CD4-positive, alpha-beta T cell (primary cell): ENCODE results near the gene EMILIN3. TPM values are rescaled to one million over a fixed set of nuclear protein-coding genes. Genes with fewer than 3 reads are reported as not detected.

Source experiments
- ATAC-seq: fragments of 200-7000 bp; cut with Tn5 transposase; one replicate; pipeline ENCODE4 v1.10.0; 2022; ENCODE audit warnings: mild to moderate bottlenecking; ENCODE audit not compliant: poor library complexity
- CTCF ChIA-PET: fragments of 350-600 bp; sonication (Branson Sonifier 250); formaldehyde crosslinking; loops from one replicate; lab custom pipeline; 2021; ENCODE audit warnings: antibody characterized with exemption, inconsistent platforms; lab: Charles Lee
- POLR2A ChIA-PET: fragments of 350-600 bp; sonication (Branson Sonifier 250); formaldehyde crosslinking; loops from one replicate; lab custom pipeline; 2021; ENCODE audit warnings: antibody characterized with exemption, inconsistent platforms; lab: Charles Lee
- DNase-seq, 14 experiments: peaks; one replicate each; pipeline ENCODE4 v3.0.0-alpha.2; 2013 to 2020; ENCODE audit warnings: mixed read lengths in 2 of 14
- H3K27ac ChIP-seq, 2 donors: one replicate each; pipeline versions ENCODE4 v1.5.1 to v1.7.0; 2013; ENCODE audit warnings: low read length in 2 of 2, low read depth in 1 of 2, mild to moderate bottlenecking in 1 of 2
- H3K27me3 ChIP-seq, 2 experiments: 1 replicate in 1 of 2; 2 replicates in 1 of 2; pipeline versions ENCODE4 v1.6.1 to v1.7.0; 2013; ENCODE audit warnings: low read length in 2 of 2, control low read depth in 1 of 2, mild to moderate bottlenecking in 1 of 2, moderate library complexity in 1 of 2; ENCODE audit not compliant: insufficient read depth in 2 of 2, control insufficient read depth in 1 of 2
- H3K36me3 ChIP-seq: one replicate; pipeline ENCODE4 v1.6.1; 2013; ENCODE audit warnings: low read length, control low read depth; ENCODE audit not compliant: insufficient read depth
- H3K4me1 ChIP-seq: one replicate; pipeline ENCODE4 v1.6.1; 2013; ENCODE audit warnings: low read length, control low read depth; ENCODE audit not compliant: insufficient read depth
- H3K4me3 ChIP-seq: one replicate; pipeline ENCODE4 v1.5.1; 2013; ENCODE audit warnings: mild to moderate bottlenecking, low read length, moderate library complexity
- H3K9me3 ChIP-seq, 2 experiments: 1 replicate in 1 of 2; 2 replicates in 1 of 2; pipeline versions ENCODE4 v1.6.1 to v1.7.0; 2013; ENCODE audit warnings: low read length in 2 of 2, mild to moderate bottlenecking in 2 of 2, control low read depth in 1 of 2, moderate library complexity in 1 of 2; ENCODE audit not compliant: control insufficient read depth in 1 of 2, insufficient read depth in 1 of 2
- H3K27ac Mint-ChIP-seq: one replicate; pipeline ENCODE4 v1.8.0; 2020; ENCODE audit warnings: mixed read lengths
- H3K27me3 Mint-ChIP-seq: one replicate; pipeline ENCODE4 v1.8.0; 2021; ENCODE audit warnings: mixed read lengths
- H3K36me3 Mint-ChIP-seq: one replicate; pipeline ENCODE4 v1.8.0; 2021; ENCODE audit warnings: low read depth, mixed read lengths
- H3K4me1 Mint-ChIP-seq: one replicate; pipeline ENCODE4 v1.8.0; 2021; ENCODE audit warnings: low read depth, mixed read lengths
- H3K4me3 Mint-ChIP-seq: one replicate; pipeline ENCODE4 v1.8.0; 2020; ENCODE audit warnings: mild to moderate bottlenecking, mixed read lengths
- H3K9me3 Mint-ChIP-seq: one replicate; pipeline ENCODE4 v1.8.0; 2020; ENCODE audit warnings: mixed read lengths
- CTCF ChIP-seq: fragments of 200-600 bp; IDR thresholded peaks from one replicate; pipeline ENCODE4 v1.8.0; 2022; ENCODE audit warnings: antibody characterized with exemption, mild to moderate bottlenecking
- intact Hi-C, 2 experiments: fragments of 100-400 bp; cut with DNase I in 1 of 2; cut with micrococcal nuclease in 1 of 2; formaldehyde crosslinking; loops; one replicate each; pipeline versions ENCODE4 v1.15.1 to v1.9.0; 2023 to 2025; cut with DNase I, micrococcal nuclease
- total RNA-seq, 174 experiments: library from RNA in 2 of 174; stranded (reverse) in 2 of 174; gene quantifications; one replicate each; pipeline ENCODE4 v1.2.3 and lab custom pipeline; 2021 to 2026

The EMILIN3 gene
- total RNA-seq, 2 experiments from 2014 or later = 0.11 to 0.22 TPM

- CTCF ChIA-PET = no interaction called here
- H3K4me1 Mint-ChIP-seq = no peaks in the 10 kb centered on the region
- H3K9me3 Mint-ChIP-seq = peaks cover 5% of the 10 kb centered on the region
- peaks cover 11 to 31% of the 10 kb centered on the region in 2 experiments for H3K27me3 ChIP-seq
- H3K4me1 ChIP-seq = no peaks in the 10 kb centered on the region
- peaks cover 48% of the 10 kb centered on the region for H3K27me3 Mint-ChIP-seq
- no peaks in the 10 kb centered on the region for H3K36me3 Mint-ChIP-seq
- intact Hi-C loops = no loop called here
- DNase-seq (no peak), ATAC-seq (no peak)
- H3K4me3 ChIP-seq = no peak overlapping the region
- TF ChIP-seq CTCF = no peak
- POLR2A ChIA-PET = interaction anchor here (0.6 kb wide), 1 partner anchor 216 kb away, joined by 4 read pairs; no protein-coding TSS in a partner anchor
- H3K4me3 Mint-ChIP-seq = no peak overlapping the region
- H3K36me3 ChIP-seq = no peaks in the 10 kb centered on the region
- no peak overlapping the region for H3K27ac Mint-ChIP-seq
- peaks cover 6 to 29% of the 10 kb centered on the region in 2 experiments for H3K9me3 ChIP-seq
- H3K27ac ChIP-seq = no peak overlapping the region
Measured at GRCh38 chr20:41373251-41373783, 6.7 kb upstream of the EMILIN3 start.

DNA sequence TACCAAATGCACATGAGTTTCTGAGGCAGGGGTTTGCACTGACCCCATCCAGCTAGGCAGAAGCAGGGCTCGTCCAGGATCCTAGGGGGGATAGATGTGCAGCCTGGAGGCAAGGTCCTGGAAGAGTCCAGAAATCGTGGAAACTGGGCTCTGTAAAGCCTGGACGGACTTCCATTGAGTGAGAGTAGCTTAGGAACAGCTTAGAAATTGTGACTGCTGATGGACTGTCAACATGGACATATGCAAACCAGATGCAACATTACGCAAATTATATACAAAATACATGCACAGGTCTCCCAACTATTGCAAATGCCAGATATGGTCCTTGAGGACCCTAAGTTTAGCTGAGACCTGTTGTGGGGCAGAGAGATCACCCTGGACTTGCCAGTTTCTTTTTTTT is 4.8 kb upstream of the EMILIN3 start:
- H3K27ac Mint-ChIP-seq = no peak overlapping the region
- H3K9me3 ChIP-seq = peaks cover 6 to 24% of the 10 kb centered on the region in 2 experiments
- no peaks in the 10 kb centered on the region for H3K36me3 Mint-ChIP-seq
- no peak overlapping the region for H3K4me3 Mint-ChIP-seq
- DNase-seq = no peak
- TF ChIP-seq CTCF = no peak
- no peaks in the 10 kb centered on the region for H3K4me1 ChIP-seq
- H3K36me3 ChIP-seq = no peaks in the 10 kb centered on the region
- H3K4me3 ChIP-seq = no peak overlapping the region
- ChIA-PET CTCF (no interaction called here), POLR2A (no interaction called here)
- ATAC-seq = no peak
- no peak overlapping the region for H3K27ac ChIP-seq
- peaks cover 5% of the 10 kb centered on the region for H3K9me3 Mint-ChIP-seq
- peaks cover 8% of the 10 kb centered on the region for H3K4me1 Mint-ChIP-seq
- peaks cover 17 to 39% of the 10 kb centered on the region in 2 experiments for H3K27me3 ChIP-seq
- H3K27me3 Mint-ChIP-seq = peaks cover 50% of the 10 kb centered on the region
- intact Hi-C loops = no loop called here

GRCh38 chr20:41370176-41370575 is 3.6 kb upstream of the EMILIN3 start:
- Mint-ChIP-seq H3K9me3 (peaks cover 5% of the 10 kb centered on the region), H3K4me3 (no peak overlapping the region), H3K36me3 (no peaks in the 10 kb centered on the region), H3K27me3 (peaks cover 52% of the 10 kb centered on the region), H3K4me1 (peaks cover 8% of the 10 kb centered on the region), H3K27ac (no peak overlapping the region)
- Histone ChIP-seq H3K27me3 (peaks cover 22 to 43% of the 10 kb centered on the region in 2 experiments), H3K27ac (no peak overlapping the region), H3K9me3 (peaks cover 6 to 24% of the 10 kb centered on the region in 2 experiments), H3K4me3 (no peak overlapping the region), H3K4me1 (no peaks in the 10 kb centered on the region), H3K36me3 (no peaks in the 10 kb centered on the region)
- TF ChIP-seq CTCF = no peak
- POLR2A ChIA-PET = interaction anchor here (0.6 kb wide), 1 partner anchor 16 kb away, joined by 3 read pairs; no protein-coding TSS in a partner anchor
- intact Hi-C loops = no loop called here
- DNase-seq (no peak), ATAC-seq (no peak)
- CTCF ChIA-PET = no interaction called here
